ENCODE data around the gene EHD3. TPM values are rescaled to one million over a fixed set of nuclear protein-coding genes. Genes with fewer than 3 reads are reported as not detected.

The EHD3 gene
- total and polyA plus RNA-seq, 11 donors, result 8.9 to 31.9 (median 24.0) TPM

- H3K9me3 ChIP-seq, result no peaks in the 10 kb centered on the region
- no peaks in the 10 kb centered on the region for H3K27me3 ChIP-seq
- H3K27ac ChIP-seq, result no peak overlapping the region
- intact Hi-C loops (cut with DNase I), result no loop called here
- H3K36me3 ChIP-seq, result no peaks in the 10 kb centered on the region
- no peak for ATAC-seq
- TF ChIP-seq POLR2A (IDR thresholded peaks at IDR 0.05), result no peak
- no peak for TF ChIP-seq CTCF (IDR thresholded peaks at IDR 0.05)
- DNase-seq, result no peak
- no peak overlapping the region for H3K4me3 ChIP-seq
- H3K4me1 ChIP-seq, result no peaks in the 10 kb centered on the region
- 90 to 95% (median 92%) methylated on average over 4 of the region's 4 CpGs for WGBS, 4 donors
Observed at GRCh38 chr2:31189141-31189540, 44.8 kb upstream of the EHD3 start.

- 82 to 90% (median 86%) methylated on average over 1 of the region's 1 CpG for WGBS, 4 donors
- H3K27ac ChIP-seq, result no peak overlapping the region
- no peaks in the 10 kb centered on the region for H3K4me1 ChIP-seq
- no peaks in the 10 kb centered on the region for H3K27me3 ChIP-seq
- DNase-seq, result no peak
- no peak overlapping the region for H3K4me3 ChIP-seq
- intact Hi-C loops (cut with DNase I), result no loop called here
- no peaks in the 10 kb centered on the region for H3K36me3 ChIP-seq
- TF ChIP-seq POLR2A (IDR thresholded peaks at IDR 0.05) (no peak), CTCF (IDR thresholded peaks at IDR 0.05) (no peak)
- no peaks in the 10 kb centered on the region for H3K9me3 ChIP-seq
- ATAC-seq, result no peak
Observed at GRCh38 chr2:31190188-31190587, 43.8 kb upstream of the EHD3 start.

- ATAC-seq, result no peak
- intact Hi-C loops (cut with DNase I), result no loop called here
- TF ChIP-seq POLR2A (IDR thresholded peaks at IDR 0.05) (no peak), CTCF (IDR thresholded peaks at IDR 0.05) (no peak)
- no peak for DNase-seq
- no peaks in the 10 kb centered on the region for H3K36me3 ChIP-seq
- no peaks in the 10 kb centered on the region for H3K4me1 ChIP-seq
- no peaks in the 10 kb centered on the region for H3K27me3 ChIP-seq
- no peak overlapping the region for H3K4me3 ChIP-seq
- 89 to 95% (median 94%) methylated on average over 9 to 11 of the region's 11 CpGs for WGBS, 4 donors
- H3K27ac ChIP-seq, result no peak overlapping the region
- H3K9me3 ChIP-seq, result no peaks in the 10 kb centered on the region
Observed at GRCh38 chr2:31191931-31192330, 42.0 kb upstream of the EHD3 start.

- no peak for ATAC-seq
- Histone ChIP-seq H3K27me3 (no peaks in the 10 kb centered on the region), H3K9me3 (no peaks in the 10 kb centered on the region), H3K27ac (no peak overlapping the region), H3K4me3 (no peak overlapping the region), H3K36me3 (no peaks in the 10 kb centered on the region), H3K4me1 (no peaks in the 10 kb centered on the region)
- WGBS, 4 donors, result 86 to 96% (median 95%) methylated on average over 2 of the region's 2 CpGs
- no peak for DNase-seq
- no peak for TF ChIP-seq POLR2A (IDR thresholded peaks at IDR 0.05)
- TF ChIP-seq CTCF (IDR thresholded peaks at IDR 0.05), result no peak
- intact Hi-C loops (cut with DNase I), result no loop called here
Observed at GRCh38 chr2:31192396-31192795, 41.6 kb upstream of the EHD3 start.
